ENCODE measurements around the gene SORCS2. TPM values are rescaled to one million over a fixed set of nuclear protein-coding genes. Genes with fewer than 3 reads are reported as not detected.

The SORCS2 gene
- total RNA-seq, 2 donors from 2014 or later: 1.0 to 4.4 TPM

DNA sequence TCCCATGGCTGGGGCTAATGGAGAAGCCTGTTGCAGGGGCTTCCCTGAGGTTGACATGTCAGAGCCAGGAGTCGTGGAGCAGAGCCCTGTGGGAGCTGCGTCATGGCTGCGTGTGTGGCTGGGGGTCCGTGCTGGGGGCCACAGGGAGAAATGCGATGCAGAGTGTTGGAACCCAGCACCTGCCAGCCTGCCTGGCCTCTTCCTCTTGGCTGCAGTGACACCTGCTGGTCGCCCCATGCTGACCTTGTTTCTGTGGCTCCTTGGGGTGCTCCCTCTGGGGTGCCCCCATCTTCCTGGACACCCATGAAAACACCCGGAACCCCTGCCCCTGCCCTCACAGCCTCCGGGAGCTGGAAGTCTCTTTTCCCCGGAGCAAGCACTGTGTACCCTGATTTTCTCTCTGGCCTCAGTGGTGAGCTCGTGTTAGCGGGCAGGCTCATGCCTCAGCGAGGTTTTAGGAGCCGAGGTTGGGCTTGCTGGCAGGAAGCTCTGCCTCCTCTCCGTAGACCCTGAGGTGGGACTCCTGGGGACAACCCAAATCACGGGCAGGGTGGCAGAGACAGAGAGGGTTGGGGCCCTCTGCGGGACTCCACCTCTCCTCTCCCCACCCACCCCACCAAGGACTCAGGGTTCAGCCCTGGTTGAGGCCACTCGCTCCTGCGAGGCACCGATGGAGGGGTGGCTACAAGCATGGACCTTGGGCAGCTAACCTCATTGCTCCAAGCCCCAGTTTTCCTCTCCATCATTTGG, 103.7 kb downstream of the SORCS2 start:
- whole genome bisulfite sequencing: 71% methylated on average over 15 of the region's 19 CpGs
- H3K27ac ChIP-seq: no peak overlapping the region
- H3K9me3 ChIP-seq: no peaks in the 10 kb centered on the region
- no peaks in the 10 kb centered on the region for H3K4me1 ChIP-seq (replicated peaks)
- DNase-seq (ENCODE audit: low spot score): no peak
- no peak overlapping the region for H3K4me3 ChIP-seq
- no peaks in the 10 kb centered on the region for H3K27me3 ChIP-seq (replicated peaks; ENCODE audit: insufficient read depth)
- intact Hi-C loops (cut with DNase I): loop anchor here (1.0 to 10.0 kb wide), 2 partner anchors 104 to 191 kb away; partner anchors contain the start of gene SORCS2
- H3K36me3 ChIP-seq: no peaks in the 10 kb centered on the region
- no peak for TF ChIP-seq POLR2AphosphoS5 (IDR thresholded peaks at IDR 0.05)
- no peak for TF ChIP-seq POLR2A (IDR thresholded peaks at IDR 0.05)
- TF ChIP-seq, protein P1, sequence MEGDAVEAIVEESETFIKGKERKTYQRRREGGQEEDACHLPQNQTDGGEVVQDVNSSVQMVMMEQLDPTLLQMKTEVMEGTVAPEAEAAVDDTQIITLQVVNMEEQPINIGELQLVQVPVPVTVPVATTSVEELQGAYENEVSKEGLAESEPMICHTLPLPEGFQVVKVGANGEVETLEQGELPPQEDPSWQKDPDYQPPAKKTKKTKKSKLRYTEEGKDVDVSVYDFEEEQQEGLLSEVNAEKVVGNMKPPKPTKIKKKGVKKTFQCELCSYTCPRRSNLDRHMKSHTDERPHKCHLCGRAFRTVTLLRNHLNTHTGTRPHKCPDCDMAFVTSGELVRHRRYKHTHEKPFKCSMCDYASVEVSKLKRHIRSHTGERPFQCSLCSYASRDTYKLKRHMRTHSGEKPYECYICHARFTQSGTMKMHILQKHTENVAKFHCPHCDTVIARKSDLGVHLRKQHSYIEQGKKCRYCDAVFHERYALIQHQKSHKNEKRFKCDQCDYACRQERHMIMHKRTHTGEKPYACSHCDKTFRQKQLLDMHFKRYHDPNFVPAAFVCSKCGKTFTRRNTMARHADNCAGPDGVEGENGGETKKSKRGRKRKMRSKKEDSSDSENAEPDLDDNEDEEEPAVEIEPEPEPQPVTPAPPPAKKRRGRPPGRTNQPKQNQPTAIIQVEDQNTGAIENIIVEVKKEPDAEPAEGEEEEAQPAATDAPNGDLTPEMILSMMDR (IDR thresholded peaks at IDR 0.05): peak; percentile 46 to 74 (median 52)

DNA sequence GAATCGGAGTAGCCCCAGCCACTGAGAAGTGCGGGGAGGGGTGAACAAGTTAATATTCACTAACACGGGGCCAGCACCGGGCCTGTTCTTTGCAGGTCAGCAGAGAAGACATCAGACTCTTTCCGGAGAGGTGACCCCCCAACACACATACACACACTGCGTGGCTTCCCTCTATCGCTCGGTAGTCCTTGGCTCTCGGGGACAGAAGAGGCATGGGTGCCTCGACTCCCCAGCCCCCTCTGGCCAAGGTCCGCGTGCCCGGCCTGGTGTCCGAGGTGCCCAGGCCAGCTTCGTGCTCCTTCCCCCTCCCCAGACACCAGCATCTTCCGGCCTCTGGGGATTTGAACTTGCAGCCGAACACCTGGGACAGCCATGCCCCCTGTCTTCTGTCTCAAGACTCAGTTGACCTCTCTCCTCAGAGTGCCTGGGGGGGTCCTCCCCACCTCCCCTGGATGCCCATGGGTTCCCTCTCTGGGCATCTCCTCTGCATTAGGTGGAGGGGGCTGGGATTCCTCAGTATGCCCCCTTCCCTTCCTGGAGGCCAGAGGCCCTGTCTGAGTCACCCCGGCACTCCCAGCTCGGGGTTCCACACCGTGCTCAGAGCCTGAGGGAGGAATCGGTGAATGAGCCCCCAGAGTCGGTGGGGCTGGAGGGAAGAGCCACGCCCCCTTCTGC, 104.5 kb downstream of the SORCS2 start:
- Histone ChIP-seq H3K27me3 (replicated peaks; ENCODE audit: insufficient read depth) (no peaks in the 10 kb centered on the region), H3K4me1 (replicated peaks) (no peaks in the 10 kb centered on the region), H3K36me3 (no peaks in the 10 kb centered on the region), H3K9me3 (no peaks in the 10 kb centered on the region), H3K4me3 (no peak overlapping the region), H3K27ac (no peak overlapping the region)
- DNase-seq (ENCODE audit: low spot score): no peak
- WGBS: 89% methylated on average over 22 of the region's 23 CpGs
- intact Hi-C loops (cut with DNase I): loop anchor here (1.0 to 10.0 kb wide), 2 partner anchors 104 to 192 kb away; partner anchors contain the start of gene SORCS2
- TF ChIP-seq POLR2A (IDR thresholded peaks at IDR 0.05) (no peak), POLR2AphosphoS5 (IDR thresholded peaks at IDR 0.05) (no peak)
- TF ChIP-seq, protein P1 (IDR thresholded peaks at IDR 0.05): no peak

DNA sequence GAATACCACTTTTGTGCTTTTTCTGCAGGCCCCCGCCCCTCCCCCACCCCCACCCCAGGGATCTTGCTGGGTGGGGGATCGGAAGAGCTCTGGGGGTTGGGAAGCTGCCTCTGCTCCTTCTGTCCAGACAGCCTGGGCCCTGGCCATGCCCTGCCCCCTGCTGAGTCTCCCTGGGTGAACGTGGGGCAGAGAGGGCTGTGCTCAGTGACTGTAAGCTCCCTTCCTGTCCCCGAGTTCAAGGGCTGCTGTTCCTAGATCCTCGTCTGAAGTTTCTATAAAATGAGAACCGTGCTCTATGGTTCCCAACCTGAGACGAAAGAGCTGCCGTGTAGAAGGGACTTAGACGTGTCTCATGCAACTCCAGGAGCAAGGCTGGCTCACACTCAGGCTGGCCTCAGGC, 105.0 kb downstream of the SORCS2 start:
- H3K27ac ChIP-seq: no peak overlapping the region
- H3K36me3 ChIP-seq: no peaks in the 10 kb centered on the region
- TF ChIP-seq, protein P1 (IDR thresholded peaks at IDR 0.05): no peak
- TF ChIP-seq POLR2AphosphoS5 (IDR thresholded peaks at IDR 0.05) (no peak), POLR2A (IDR thresholded peaks at IDR 0.05) (no peak)
- H3K27me3 ChIP-seq (replicated peaks; ENCODE audit: insufficient read depth): no peaks in the 10 kb centered on the region
- intact Hi-C loops (cut with DNase I): loop anchor here (10.0 kb wide), 1 partner anchor 193 kb away; no protein-coding TSS in a partner anchor
- H3K9me3 ChIP-seq: no peaks in the 10 kb centered on the region
- no peak for DNase-seq (ENCODE audit: low spot score)
- H3K4me3 ChIP-seq: no peak overlapping the region
- no peaks in the 10 kb centered on the region for H3K4me1 ChIP-seq (replicated peaks)
- WGBS: 72% methylated on average over 9 of the region's 9 CpGs

- intact Hi-C loops (cut with DNase I): loop anchor here (10.0 kb wide), 1 partner anchor 193 kb away; no protein-coding TSS in a partner anchor
Observed at GRCh38 chr4:7297881-7298280, 105.5 kb downstream of the SORCS2 start.

More at GRCh38 chr4:7297881-7298280, 105.5 kb downstream of the SORCS2 start:
- H3K36me3 ChIP-seq: no peaks in the 10 kb centered on the region
- H3K27ac ChIP-seq: no peak overlapping the region
- H3K9me3 ChIP-seq: no peaks in the 10 kb centered on the region
- no peaks in the 10 kb centered on the region for H3K27me3 ChIP-seq (replicated peaks; ENCODE audit: insufficient read depth)
- no peaks in the 10 kb centered on the region for H3K4me1 ChIP-seq (replicated peaks)
- TF ChIP-seq, protein P1 (IDR thresholded peaks at IDR 0.05): no peak
- TF ChIP-seq POLR2AphosphoS5 (IDR thresholded peaks at IDR 0.05) (no peak), POLR2A (IDR thresholded peaks at IDR 0.05) (no peak)
- H3K4me3 ChIP-seq: no peak overlapping the region
- 93% methylated on average over 8 of the region's 8 CpGs for WGBS
- DNase-seq (ENCODE audit: low spot score): no peak

Data from prostate gland (tissue), 2 donors.